ENCODE data around the gene PPP5C.

PPP5C gene

GRCh38 chr19:46409191-46409590 is 62.3 kb downstream of the PPP5C start:
- TF ChIP-seq, protein P1, sequence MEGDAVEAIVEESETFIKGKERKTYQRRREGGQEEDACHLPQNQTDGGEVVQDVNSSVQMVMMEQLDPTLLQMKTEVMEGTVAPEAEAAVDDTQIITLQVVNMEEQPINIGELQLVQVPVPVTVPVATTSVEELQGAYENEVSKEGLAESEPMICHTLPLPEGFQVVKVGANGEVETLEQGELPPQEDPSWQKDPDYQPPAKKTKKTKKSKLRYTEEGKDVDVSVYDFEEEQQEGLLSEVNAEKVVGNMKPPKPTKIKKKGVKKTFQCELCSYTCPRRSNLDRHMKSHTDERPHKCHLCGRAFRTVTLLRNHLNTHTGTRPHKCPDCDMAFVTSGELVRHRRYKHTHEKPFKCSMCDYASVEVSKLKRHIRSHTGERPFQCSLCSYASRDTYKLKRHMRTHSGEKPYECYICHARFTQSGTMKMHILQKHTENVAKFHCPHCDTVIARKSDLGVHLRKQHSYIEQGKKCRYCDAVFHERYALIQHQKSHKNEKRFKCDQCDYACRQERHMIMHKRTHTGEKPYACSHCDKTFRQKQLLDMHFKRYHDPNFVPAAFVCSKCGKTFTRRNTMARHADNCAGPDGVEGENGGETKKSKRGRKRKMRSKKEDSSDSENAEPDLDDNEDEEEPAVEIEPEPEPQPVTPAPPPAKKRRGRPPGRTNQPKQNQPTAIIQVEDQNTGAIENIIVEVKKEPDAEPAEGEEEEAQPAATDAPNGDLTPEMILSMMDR (IDR thresholded peaks at IDR 0.05; ENCODE audit: low read length, missing control alignments) = no peak
- no peak for DNase-seq (ENCODE audit: low read depth)
- no peak overlapping the region for H3K4me3 ChIP-seq (replicated peaks; ENCODE audit: low read depth, low read length)

GRCh38 chr19:46410205-46411087 is 63.6 kb downstream of the PPP5C start:
- TF ChIP-seq, protein P1 (IDR thresholded peaks at IDR 0.05; ENCODE audit: low read length, missing control alignments) = no peak
- no peak for DNase-seq (ENCODE audit: low read depth)
- peak overlapping the region; percentile 69 for H3K4me3 ChIP-seq (replicated peaks; ENCODE audit: low read depth, low read length)

GRCh38 chr19:46411088-46411924 is 64.4 kb downstream of the PPP5C start:
- DNase-seq (ENCODE audit: low read depth) = no peak
- TF ChIP-seq, protein P1 (IDR thresholded peaks at IDR 0.05; ENCODE audit: low read length, missing control alignments) = no peak
- peak overlapping the region; percentile 69 for H3K4me3 ChIP-seq (replicated peaks; ENCODE audit: low read depth, low read length)

GRCh38 chr19:46411925-46412649 is 65.2 kb downstream of the PPP5C start:
- TF ChIP-seq, protein P1 (IDR thresholded peaks at IDR 0.05; ENCODE audit: low read length, missing control alignments) = no peak
- peak overlapping the region; percentile 69 for H3K4me3 ChIP-seq (replicated peaks; ENCODE audit: low read depth, low read length)

GRCh38 chr19:46412650-46413261 is 65.9 kb downstream of the PPP5C start:
- TF ChIP-seq, protein P1 (IDR thresholded peaks at IDR 0.05; ENCODE audit: low read length, missing control alignments) = no peak
- no peak for DNase-seq (ENCODE audit: low read depth)
- peak overlapping the region; percentile 69 for H3K4me3 ChIP-seq (replicated peaks; ENCODE audit: low read depth, low read length)

More at GRCh38 chr19:46411925-46412649, 65.2 kb downstream of the PPP5C start:
- no peak for DNase-seq (ENCODE audit: low read depth)

All from fibroblast of pulmonary artery (primary cell).